GM12874 (cell line): ENCODE measurements around the gene HDGFL2.

ENCODE experiments used
- TF ChIP-seq, protein P1 (sequence below): IDR thresholded peaks from 2 replicates; pipeline ENCODE4 v1.5.1; 2011; ENCODE audit warnings: low read depth, mild to moderate bottlenecking, control low read depth, low read length, moderate library complexity; ENCODE audit not compliant: insufficient read depth

The HDGFL2 gene

DNA sequence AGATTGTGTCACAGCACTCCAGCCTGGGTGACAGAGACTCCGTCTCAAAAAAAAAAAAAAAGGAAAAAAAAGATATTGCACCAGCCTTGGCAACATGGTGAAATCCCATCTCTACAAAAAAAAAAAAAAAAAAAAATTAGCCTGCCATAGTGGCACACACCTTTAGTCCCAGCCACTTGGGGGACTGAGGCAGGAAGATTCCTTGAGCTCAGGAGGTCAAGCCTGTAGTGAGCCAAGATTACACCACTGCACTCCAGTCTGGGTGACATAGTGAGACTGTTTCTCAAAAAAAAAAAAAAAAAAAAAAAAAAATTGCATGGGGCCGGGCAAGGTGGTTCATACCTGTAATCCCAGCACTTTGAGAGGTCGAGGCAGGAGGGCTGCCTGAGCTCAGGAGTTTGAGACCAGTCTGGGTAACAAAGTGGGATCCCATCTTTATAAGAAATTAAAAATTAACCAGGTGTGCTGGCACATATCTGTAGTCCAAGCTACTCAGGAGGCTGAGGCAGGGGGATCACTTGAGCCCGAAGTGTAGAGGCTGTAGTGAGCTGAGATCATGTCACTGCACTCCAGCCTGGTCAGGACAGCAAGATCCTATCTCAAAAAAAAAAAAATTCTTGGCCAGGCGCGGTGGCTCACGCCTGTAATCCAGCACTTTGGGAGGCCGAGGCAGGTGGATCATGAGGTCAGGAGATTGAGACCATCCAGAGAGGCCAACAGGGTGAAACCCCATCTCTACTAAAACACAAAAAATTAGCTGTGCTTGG lies 7.1 kb upstream of the HDGFL2 start:
- TF ChIP-seq, protein P1, sequence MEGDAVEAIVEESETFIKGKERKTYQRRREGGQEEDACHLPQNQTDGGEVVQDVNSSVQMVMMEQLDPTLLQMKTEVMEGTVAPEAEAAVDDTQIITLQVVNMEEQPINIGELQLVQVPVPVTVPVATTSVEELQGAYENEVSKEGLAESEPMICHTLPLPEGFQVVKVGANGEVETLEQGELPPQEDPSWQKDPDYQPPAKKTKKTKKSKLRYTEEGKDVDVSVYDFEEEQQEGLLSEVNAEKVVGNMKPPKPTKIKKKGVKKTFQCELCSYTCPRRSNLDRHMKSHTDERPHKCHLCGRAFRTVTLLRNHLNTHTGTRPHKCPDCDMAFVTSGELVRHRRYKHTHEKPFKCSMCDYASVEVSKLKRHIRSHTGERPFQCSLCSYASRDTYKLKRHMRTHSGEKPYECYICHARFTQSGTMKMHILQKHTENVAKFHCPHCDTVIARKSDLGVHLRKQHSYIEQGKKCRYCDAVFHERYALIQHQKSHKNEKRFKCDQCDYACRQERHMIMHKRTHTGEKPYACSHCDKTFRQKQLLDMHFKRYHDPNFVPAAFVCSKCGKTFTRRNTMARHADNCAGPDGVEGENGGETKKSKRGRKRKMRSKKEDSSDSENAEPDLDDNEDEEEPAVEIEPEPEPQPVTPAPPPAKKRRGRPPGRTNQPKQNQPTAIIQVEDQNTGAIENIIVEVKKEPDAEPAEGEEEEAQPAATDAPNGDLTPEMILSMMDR = no peak

DNA sequence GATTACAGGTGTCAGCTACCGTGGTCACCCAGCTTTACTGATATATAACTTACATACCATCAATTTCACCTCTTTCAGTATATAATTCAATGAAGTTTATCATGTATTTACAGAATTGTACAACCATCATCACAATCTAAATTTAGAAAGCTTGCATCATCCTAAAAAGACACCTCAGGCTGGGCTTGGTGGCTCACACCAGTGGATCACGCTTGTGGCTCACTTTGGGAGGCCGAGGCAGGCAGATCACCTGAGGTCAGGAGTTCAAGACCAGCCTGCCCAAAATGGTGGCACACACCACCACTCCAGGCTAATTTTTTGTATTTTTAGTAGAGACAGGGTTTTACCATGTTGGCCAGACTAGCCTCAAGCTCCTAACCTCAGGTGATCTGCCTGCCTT lies 4.3 kb upstream of the HDGFL2 start:
- TF ChIP-seq, protein P1 = no peak

DNA sequence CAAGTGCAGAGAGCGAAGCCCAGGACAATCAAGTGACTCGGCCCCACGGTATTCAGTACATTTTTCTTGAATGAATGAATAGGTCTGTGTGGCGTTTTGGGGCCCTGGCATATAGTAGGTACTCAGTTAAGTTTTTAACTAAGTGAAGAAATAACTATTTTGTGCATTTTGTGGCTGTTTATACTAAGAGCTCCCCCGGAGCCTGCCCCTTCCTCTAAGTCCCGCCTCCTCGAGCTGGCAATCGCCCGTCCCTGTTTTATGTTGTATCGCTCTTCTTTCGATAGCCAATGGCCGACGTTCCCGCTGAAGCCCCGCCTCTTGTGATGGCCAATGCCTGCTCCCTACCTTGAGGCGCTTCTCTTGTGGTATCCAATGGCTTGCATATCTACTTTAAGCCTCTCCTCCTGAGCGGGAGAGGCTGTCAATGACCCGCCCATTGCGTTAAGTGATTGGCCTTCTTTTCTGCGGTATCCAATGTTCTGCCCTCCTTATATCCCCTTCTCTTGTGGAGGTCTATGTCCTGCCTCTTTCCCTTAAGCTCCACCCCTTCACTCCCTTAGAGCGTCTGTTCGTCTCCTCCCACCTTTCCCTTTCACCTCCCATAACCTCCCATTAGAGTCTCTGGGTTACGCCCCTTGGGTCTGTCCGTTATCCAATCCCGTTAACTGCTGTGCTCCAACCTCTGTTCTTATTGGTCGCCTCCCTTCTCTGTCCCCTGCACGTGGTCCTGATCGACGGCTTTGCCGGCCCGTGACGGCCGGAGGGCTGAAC lies 509 bp upstream of the HDGFL2 start:
- TF ChIP-seq, protein P1 = no peak

DNA sequence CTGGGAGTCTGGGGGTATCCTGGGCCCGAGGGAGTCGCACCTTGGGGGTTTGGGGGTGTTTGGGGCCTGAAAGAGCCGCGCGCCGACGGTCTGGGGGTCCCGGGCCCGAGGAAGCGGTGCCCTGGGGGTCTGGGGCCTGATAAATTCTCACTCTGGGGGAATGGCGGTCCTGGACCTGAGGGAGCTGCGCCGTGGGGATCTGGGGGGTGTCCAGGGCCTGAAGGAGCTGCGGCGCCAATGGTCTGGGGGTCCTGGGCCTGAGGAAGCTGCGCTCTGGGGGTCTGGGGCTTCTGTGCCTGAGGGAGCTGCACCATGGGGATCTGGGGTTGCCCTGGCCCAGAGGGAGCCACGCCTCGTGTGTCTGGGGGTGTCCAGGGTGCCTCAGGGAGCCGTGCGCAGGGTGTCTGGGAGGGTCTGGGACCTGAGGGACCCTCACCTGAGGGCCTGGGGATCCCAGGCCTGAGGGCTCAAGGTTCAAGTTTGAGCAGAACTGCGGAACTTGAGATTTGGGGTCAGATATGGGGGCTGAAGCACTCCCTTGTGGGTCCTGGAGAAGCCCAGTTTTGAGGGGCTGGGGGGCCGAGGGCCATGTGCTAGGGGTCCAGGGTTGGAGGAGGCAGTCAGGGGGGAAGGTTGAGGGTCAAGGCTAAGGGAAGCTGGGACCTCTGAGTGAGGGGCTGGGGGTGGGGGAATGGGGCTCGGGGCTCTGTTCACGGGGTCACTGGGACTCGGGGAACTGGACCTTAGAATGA lies 1.1 kb downstream of the HDGFL2 start:
- TF ChIP-seq, protein P1 = no peak

DNA sequence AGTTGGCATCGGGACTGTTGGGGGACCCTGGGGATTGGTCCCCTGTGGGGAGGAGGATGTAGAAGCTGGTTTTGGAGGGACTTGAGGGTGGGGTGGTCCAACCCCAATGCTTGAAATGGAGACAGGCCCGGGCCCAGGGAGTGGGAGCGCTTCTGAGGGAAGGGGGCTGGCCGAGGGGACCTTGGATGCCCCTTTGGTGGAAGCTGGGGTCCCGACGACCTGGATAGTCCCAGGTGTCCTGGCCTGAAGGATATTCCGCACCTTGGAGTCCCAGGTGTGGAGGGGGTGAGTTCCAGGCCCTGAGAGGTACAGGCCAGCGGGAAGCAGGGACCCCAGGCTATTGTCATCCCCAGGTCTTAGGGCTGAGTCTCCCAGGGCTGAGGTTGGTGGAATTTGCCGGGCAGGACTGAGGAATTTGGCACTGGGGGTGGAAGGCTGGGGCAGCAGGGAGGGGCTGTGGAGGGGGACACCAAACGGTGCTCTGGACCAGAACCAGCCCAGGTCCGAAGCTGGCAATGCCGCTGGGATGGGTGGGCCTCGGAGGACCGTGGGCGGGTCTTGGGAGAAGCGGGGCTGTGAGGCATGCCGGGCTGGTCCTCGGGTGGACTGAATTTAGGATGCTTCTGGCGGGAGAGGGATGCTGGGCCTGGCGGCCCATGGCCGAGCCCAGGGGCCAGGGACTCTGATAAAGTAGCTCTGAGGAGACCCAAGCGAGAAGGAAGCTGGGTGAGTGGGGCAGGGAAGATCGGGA lies 1.8 kb downstream of the HDGFL2 start:
- TF ChIP-seq, protein P1 = no peak

DNA sequence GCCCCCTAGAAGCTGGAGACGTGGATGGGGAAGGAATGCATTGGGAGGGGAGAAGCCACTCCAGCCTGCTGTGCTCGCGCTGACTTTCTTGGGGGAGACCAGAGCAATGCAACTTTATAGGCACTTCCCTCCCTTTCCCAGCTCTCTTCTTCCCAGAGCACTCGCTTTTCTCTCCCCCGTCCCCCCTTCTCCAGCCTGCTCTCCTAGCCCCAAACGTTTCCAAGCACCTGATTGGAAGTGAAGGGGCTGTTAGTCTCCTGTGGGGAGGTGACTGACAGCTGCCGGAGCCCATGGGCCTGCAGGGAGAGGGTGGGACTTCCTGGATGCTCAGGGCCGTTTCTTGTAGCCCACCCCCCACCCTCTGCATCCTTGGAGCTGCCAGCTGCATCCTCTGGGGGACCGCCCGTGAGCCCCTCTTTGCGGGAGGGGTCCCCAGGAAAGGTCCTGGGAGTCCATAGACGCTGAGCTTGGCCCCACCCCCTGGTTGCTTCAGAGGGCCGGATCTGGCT lies 2.5 kb downstream of the HDGFL2 start:
- TF ChIP-seq, protein P1 = no peak
